Astrocyte (in vitro differentiated cells and primary cell): ENCODE results near the gene NME7. TPM values are rescaled to one million over a fixed set of nuclear protein-coding genes. Genes with fewer than 3 reads are reported as not detected.

Experiments
- DNase-seq: peaks from one replicate; pipeline ENCODE4 v3.0.0-alpha.2; 2010; ENCODE audit warnings: low read depth
- FAIRE-seq: peaks from 2 replicates; lab custom pipeline; 2011; peaks lifted over from hg19 to GRCh38; lab: Jason Lieb, UNC
- H2AFZ ChIP-seq: 2 replicates; pipeline ENCODE4 v1.6.0; 2012; ENCODE audit warnings: low read depth, low read length, inconsistent platforms
- H3K27ac ChIP-seq: 2 replicates; pipeline ENCODE4 v1.5.1; 2011; ENCODE audit warnings: low read depth, low read length, inconsistent platforms
- H3K27me3 ChIP-seq: 2 replicates; pipeline ENCODE4 v1.6.0; 2011; ENCODE audit warnings: low read length, inconsistent platforms; ENCODE audit not compliant: insufficient read depth
- H3K36me3 ChIP-seq: 2 replicates; pipeline ENCODE4 v1.5.1; 2011; ENCODE audit warnings: low read length, inconsistent platforms; ENCODE audit not compliant: insufficient read depth
- H3K4me1 ChIP-seq: 2 replicates; pipeline ENCODE4 v1.5.1; 2011; ENCODE audit warnings: low read length, inconsistent platforms; ENCODE audit not compliant: insufficient read depth
- H3K4me2 ChIP-seq: 2 replicates; pipeline ENCODE4 v1.6.0; 2012; ENCODE audit warnings: low read length, inconsistent platforms
- H3K4me3 ChIP-seq: 2 replicates; pipeline ENCODE4 v1.5.1; 2011; ENCODE audit warnings: low read depth, mild to moderate bottlenecking, low read length, inconsistent platforms; ENCODE audit not compliant: insufficient read depth
- H3K79me2 ChIP-seq: 2 replicates; pipeline ENCODE4 v1.6.0; 2012; ENCODE audit warnings: mild to moderate bottlenecking, low read length, inconsistent platforms; ENCODE audit not compliant: insufficient read depth
- H3K9ac ChIP-seq: 2 replicates; pipeline ENCODE4 v1.6.0; 2012; ENCODE audit warnings: mild to moderate bottlenecking, low read length, inconsistent platforms
- H3K9me3 ChIP-seq: 2 replicates; pipeline ENCODE4 v1.5.1; 2012; ENCODE audit warnings: low read depth, mild to moderate bottlenecking, low read length, inconsistent platforms; ENCODE audit not compliant: insufficient read depth
- H4K20me1 ChIP-seq: 2 replicates; pipeline ENCODE4 v1.6.0; 2012; ENCODE audit warnings: low read length, inconsistent platforms; ENCODE audit not compliant: insufficient read depth
- H3K27ac Mint-ChIP-seq: one replicate; pipeline ENCODE4 v1.8.0; 2021; ENCODE audit warnings: mild to moderate bottlenecking, mixed read lengths; ENCODE audit not compliant: unreplicated experiment
- H3K27me3 Mint-ChIP-seq: one replicate; pipeline ENCODE4 v1.8.0; 2021; ENCODE audit warnings: low read depth, mixed read lengths; ENCODE audit not compliant: unreplicated experiment
- H3K36me3 Mint-ChIP-seq: one replicate; pipeline ENCODE4 v1.8.0; 2021; ENCODE audit warnings: low read depth, mixed read lengths; ENCODE audit not compliant: unreplicated experiment
- H3K4me1 Mint-ChIP-seq: one replicate; pipeline ENCODE4 v1.8.0; 2021; ENCODE audit warnings: low read depth, mixed read lengths; ENCODE audit not compliant: unreplicated experiment
- H3K4me3 Mint-ChIP-seq: one replicate; pipeline ENCODE4 v1.8.0; 2021; ENCODE audit warnings: mild to moderate bottlenecking, moderate library complexity, mixed read lengths; ENCODE audit not compliant: unreplicated experiment
- H3K9me3 Mint-ChIP-seq: one replicate; pipeline ENCODE4 v1.8.0; 2021; ENCODE audit warnings: mild to moderate bottlenecking, mixed read lengths; ENCODE audit not compliant: unreplicated experiment
- EZH2 ChIP-seq: IDR thresholded peaks from 2 replicates; pipeline ENCODE4 v1.6.1; 2012; ENCODE audit warnings: mild to moderate bottlenecking, low read length, inconsistent platforms; ENCODE audit not compliant: insufficient read depth
- total RNA-seq: library from RNA; stranded (reverse); gene quantifications from 2 replicates; pipeline ENCODE4 v1.2.1, GENCODE V29; 2021
- TF ChIP-seq, protein P1 (sequence below): IDR thresholded peaks from 2 replicates; pipeline ENCODE4 v1.5.1; 2011; ENCODE audit warnings: low read depth, mild to moderate bottlenecking, inconsistent platforms, low read length, moderate library complexity; ENCODE audit not compliant: insufficient read depth

Gene NME7
- total RNA-seq, 1 donor from 2014 or later, result 21.2 TPM

DNA sequence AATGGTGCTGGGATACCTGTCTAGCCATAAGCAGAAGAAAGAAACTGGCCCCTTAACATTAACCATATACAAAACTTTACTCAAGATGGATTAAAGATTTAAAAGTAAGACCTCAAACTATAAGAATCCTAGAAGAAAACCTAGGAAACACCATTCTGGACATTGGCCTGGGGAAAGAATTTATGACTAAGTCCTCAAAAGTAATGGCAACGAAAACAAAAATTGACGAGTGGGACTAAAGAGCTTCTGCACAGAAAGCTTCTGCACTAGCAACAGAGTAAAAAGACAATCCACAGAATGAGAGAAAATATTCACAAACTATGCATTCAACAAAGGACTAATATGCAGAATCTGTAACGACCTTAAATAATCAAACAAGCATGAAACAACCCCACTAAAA lies 66.7 kb downstream of the NME7 start:
- H3K4me3 Mint-ChIP-seq, result no peak overlapping the region
- peaks cover 16% of the 10 kb centered on the region for H3K4me1 Mint-ChIP-seq
- Histone ChIP-seq H2AFZ (no peak overlapping the region), H3K27me3 (no peaks in the 10 kb centered on the region), H3K36me3 (no peaks in the 10 kb centered on the region), H3K4me1 (no peaks in the 10 kb centered on the region), H3K27ac (no peak overlapping the region), H3K9ac (no peak overlapping the region), H3K79me2 (no peaks in the 10 kb centered on the region), H3K4me3 (no peak overlapping the region), H4K20me1 (no peaks in the 10 kb centered on the region), H3K9me3 (no peaks in the 10 kb centered on the region), H3K4me2 (peak overlapping the region; percentile 34)
- H3K27ac Mint-ChIP-seq, result no peak overlapping the region
- TF ChIP-seq EZH2, result no peak
- TF ChIP-seq, protein P1, sequence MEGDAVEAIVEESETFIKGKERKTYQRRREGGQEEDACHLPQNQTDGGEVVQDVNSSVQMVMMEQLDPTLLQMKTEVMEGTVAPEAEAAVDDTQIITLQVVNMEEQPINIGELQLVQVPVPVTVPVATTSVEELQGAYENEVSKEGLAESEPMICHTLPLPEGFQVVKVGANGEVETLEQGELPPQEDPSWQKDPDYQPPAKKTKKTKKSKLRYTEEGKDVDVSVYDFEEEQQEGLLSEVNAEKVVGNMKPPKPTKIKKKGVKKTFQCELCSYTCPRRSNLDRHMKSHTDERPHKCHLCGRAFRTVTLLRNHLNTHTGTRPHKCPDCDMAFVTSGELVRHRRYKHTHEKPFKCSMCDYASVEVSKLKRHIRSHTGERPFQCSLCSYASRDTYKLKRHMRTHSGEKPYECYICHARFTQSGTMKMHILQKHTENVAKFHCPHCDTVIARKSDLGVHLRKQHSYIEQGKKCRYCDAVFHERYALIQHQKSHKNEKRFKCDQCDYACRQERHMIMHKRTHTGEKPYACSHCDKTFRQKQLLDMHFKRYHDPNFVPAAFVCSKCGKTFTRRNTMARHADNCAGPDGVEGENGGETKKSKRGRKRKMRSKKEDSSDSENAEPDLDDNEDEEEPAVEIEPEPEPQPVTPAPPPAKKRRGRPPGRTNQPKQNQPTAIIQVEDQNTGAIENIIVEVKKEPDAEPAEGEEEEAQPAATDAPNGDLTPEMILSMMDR, result no peak
- no peaks in the 10 kb centered on the region for H3K36me3 Mint-ChIP-seq
- no peaks in the 10 kb centered on the region for H3K9me3 Mint-ChIP-seq
- FAIRE-seq, result peak; percentile 69
- DNase-seq, result peak; percentile 41
- no peaks in the 10 kb centered on the region for H3K27me3 Mint-ChIP-seq

DNA sequence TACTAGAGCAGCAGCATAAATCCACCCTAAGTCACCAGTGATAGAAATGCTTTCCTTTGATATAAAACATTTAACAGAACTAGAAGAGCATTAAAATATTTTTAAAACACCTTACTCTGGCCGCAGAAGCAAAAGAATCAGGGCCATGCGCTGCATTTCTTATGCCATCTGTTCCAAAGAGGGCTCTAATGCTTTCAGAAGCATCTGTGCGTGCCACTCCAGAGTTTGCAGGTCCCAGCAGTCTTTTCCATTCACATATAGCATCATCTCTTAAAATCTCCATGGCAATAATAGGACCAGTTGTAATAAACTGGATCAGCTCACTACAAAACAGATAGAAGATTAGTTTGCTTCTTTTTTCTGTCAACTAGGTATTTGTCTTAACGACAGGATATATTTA lies 69.2 kb downstream of the NME7 start:
- Histone ChIP-seq H2AFZ (no peak overlapping the region), H3K36me3 (no peaks in the 10 kb centered on the region), H3K4me1 (no peaks in the 10 kb centered on the region), H3K27me3 (no peaks in the 10 kb centered on the region), H3K79me2 (no peaks in the 10 kb centered on the region), H3K27ac (no peak overlapping the region), H3K4me3 (no peak overlapping the region), H3K9ac (no peak overlapping the region), H3K9me3 (no peaks in the 10 kb centered on the region), H4K20me1 (no peaks in the 10 kb centered on the region), H3K4me2 (no peak overlapping the region)
- no peaks in the 10 kb centered on the region for H3K27me3 Mint-ChIP-seq
- DNase-seq, result no peak
- TF ChIP-seq EZH2, result no peak
- TF ChIP-seq, protein P1, result no peak
- H3K4me3 Mint-ChIP-seq, result no peak overlapping the region
- H3K9me3 Mint-ChIP-seq, result no peaks in the 10 kb centered on the region
- H3K4me1 Mint-ChIP-seq, result peaks cover 16% of the 10 kb centered on the region
- H3K27ac Mint-ChIP-seq, result no peak overlapping the region
- FAIRE-seq, result no peak
- no peaks in the 10 kb centered on the region for H3K36me3 Mint-ChIP-seq

DNA sequence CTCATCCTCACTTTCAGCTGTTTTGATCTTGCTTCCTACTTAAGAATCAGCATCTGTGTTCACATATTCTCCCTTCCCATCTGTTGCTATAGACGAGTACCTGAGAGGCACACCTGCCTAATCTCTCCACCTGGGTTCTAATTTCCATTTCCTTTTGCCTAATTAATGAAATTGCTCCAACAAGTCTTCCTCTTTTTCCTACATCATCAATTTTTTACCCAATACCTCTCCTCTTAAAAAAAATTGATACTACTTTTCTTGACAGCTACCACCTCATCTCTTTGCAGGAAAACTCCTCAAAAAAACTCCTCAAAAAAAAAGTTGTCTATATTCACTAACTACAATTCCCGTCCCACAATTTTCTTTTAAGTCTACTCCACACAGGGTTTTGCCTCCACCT lies 71.8 kb downstream of the NME7 start:
- TF ChIP-seq, protein P1, result no peak
- no peak for TF ChIP-seq EZH2
- no peak overlapping the region for H3K27ac Mint-ChIP-seq
- H2AFZ ChIP-seq, result no peak overlapping the region
- H4K20me1 ChIP-seq, result no peaks in the 10 kb centered on the region
- no peaks in the 10 kb centered on the region for H3K27me3 Mint-ChIP-seq
- H3K79me2 ChIP-seq, result no peaks in the 10 kb centered on the region
- no peak overlapping the region for H3K4me3 ChIP-seq
- H3K4me3 Mint-ChIP-seq, result no peak overlapping the region
- H3K4me2 ChIP-seq, result no peak overlapping the region
- no peaks in the 10 kb centered on the region for H3K9me3 Mint-ChIP-seq
- no peaks in the 10 kb centered on the region for H3K9me3 ChIP-seq
- no peak for DNase-seq
- no peaks in the 10 kb centered on the region for H3K36me3 Mint-ChIP-seq
- H3K4me1 ChIP-seq, result no peaks in the 10 kb centered on the region
- H3K27ac ChIP-seq, result no peak overlapping the region
- no peak for FAIRE-seq
- H3K4me1 Mint-ChIP-seq, result peaks cover 11% of the 10 kb centered on the region
- no peak overlapping the region for H3K9ac ChIP-seq
- no peaks in the 10 kb centered on the region for H3K36me3 ChIP-seq
- no peaks in the 10 kb centered on the region for H3K27me3 ChIP-seq
